HG02588 (cell line): Measurements from ENCODE around the gene PARP16.

Source experiments
- ATAC-seq: cut with Tn5 transposase; IDR thresholded peaks from one replicate; pipeline ENCODE4 v1.9.1; 2021; ENCODE audit warnings: mild to moderate bottlenecking, moderate library complexity; ENCODE audit not compliant: unreplicated experiment

Gene PARP16, protein sequence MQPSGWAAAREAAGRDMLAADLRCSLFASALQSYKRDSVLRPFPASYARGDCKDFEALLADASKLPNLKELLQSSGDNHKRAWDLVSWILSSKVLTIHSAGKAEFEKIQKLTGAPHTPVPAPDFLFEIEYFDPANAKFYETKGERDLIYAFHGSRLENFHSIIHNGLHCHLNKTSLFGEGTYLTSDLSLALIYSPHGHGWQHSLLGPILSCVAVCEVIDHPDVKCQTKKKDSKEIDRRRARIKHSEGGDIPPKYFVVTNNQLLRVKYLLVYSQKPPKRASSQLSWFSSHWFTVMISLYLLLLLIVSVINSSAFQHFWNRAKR

DNA sequence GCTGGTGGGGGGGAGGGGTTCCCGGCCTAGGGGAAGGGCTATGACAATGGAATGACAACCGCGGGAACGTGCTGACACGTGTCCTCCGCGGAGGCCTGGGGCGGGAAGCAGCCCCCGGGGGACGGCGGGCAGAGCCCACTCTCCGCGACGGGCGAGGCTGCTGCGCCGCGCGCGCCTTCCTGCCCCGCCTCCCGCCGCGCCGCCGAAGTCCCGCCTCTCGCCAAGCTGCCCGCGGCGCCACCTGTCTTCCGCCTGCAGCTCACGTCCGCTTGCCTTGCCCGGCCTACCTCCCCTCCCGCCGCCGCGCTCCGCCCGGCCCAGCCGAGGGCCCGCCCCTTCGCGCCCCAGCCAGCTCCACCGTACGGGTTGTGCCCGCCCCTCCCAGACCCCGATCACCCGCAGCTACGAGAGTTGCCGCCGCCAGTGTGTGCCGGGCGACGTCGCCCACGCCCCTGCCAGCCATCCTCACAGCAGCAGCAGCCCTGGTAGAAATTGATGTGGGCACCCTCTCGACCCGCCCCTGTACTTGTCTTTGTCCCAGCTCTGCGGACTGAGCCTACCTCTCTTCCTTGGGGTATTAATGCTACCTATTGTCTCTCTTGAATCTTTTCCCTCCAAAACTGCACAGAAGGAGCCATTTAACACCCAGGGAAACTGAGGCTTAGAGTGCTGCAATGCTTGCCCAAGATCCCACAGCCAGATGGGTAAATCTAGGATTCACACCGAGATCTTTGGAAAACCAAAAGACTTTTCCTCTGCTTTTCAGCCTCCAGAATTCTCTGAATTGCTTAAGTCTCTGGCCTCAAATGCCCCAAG is at the start of gene PARP16:
PARP16 (minus strand) TSS at position 180 of the 816 bp plus-strand sequence. CDS start 457 bp downstream, outside the sequence.
- peak; percentile 88 for ATAC-seq

DNA sequence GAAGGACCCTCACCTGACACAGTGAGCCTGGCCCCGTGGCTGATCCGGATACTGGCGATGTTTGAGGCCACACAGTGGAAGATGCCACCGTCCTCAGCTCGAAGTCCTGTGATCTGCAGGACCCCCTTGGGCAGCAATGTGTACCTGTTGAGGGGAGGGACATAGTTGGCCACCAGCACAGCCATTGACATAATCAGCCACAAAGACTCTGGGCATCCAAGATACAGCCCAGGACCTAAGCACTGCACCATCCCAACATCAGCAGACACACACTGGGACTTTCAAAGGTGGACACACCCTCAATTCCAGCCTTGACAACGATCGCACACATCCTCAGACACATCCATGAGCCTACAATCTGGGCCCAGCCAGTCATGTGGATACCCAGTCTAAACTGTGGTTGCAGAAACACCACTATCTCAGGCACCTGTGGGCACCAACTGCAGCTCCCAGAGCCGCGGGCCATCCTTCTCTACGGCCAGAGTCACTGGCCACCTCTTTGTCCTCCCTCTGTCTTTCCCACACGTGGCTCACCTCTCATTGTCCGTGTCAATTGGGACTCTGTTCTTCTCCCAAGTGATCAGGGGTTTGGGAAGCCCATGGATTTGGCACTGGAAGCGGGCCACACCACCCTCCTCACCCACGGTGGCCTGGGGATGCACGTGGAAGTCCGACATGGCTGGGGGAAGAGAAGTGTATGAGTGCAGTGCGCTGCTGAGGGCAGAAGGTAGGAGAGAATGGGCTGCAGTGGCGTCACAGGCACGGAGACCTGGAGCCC is 48.8 kb upstream of the PARP16 start:
- no peak for ATAC-seq

DNA sequence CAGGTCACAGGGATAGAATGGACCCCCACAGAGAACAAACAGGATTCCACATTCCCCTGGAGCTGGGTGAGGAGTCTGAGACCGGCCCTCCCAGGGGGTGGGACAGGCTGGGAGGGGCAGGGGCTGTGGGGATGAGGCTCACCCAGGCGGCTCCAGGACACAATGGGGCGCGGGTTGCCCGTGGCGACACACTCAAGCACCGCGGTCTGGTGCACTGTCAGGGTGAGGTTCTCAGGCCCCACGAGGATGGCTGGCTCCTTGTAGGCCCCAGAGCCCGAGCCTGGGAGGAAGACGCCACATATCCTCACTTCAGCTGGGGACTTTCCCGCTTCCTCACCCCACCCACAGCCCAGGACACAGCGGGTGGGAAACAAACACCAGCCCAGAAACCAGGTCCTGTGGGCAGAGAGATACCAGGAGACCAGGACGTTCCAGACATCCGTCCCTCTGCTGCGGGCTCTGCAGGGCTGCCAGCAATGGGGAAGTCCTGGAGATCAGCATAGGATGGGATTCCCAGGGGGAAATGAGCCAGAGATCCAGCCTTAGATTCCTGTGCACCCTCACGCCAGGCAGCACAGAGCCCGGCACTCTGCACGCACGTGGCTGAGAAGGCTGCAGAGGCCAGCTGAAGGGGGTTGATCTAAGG is 48.0 kb upstream of the PARP16 start:
- no peak for ATAC-seq

DNA sequence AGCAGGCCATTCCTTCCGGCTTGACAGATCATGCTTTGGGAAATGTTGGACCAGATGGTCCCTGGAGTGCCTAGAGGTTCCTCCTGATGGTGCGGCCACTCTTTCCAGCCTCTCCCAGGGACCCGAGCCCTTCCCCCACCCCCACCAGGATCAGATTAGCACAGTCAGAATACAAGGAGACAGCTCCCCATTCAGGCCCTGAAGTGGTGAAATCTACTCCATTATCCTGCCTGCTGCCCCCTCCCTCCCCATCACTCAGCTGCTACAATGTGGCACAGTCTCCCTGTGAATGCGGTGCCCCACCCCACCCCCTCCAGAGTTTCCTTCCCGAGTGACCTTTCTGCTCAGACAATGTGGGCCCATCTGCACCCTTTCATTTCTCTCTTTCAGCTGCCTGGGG is 47.2 kb upstream of the PARP16 start:
- no peak for ATAC-seq

DNA sequence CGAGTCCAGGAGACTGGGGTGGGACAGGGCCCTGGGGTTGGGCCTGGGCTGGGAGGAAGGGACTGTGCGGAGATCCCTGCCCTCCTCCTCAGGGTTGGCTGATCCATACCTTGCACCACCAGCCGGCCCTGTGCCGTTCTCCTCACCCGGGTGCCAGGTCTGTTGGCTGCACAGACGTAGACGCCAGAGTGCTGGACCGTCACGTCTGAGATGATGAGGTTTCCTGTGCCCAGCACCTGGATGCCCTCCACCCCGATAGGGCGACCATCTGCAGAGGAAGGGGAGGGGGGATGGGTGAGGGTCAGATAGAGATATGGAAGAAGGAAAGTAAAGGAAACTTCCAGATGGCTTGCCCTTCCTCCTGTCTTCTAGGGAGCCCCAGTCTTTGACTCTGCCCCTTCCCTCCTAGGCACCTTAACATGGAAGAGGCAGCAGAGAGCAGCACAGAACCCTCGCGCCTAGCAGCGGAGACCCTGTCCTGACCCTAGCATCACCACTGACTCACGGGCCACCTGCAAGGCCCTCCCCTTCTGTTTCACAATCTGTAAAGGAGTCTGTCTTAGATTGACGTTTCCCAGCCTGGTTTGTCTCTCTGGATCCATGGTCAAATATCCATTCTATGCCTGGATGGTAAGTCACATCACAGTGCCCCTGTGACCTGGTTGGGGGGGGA is 46.6 kb upstream of the PARP16 start:
- no peak for ATAC-seq

DNA sequence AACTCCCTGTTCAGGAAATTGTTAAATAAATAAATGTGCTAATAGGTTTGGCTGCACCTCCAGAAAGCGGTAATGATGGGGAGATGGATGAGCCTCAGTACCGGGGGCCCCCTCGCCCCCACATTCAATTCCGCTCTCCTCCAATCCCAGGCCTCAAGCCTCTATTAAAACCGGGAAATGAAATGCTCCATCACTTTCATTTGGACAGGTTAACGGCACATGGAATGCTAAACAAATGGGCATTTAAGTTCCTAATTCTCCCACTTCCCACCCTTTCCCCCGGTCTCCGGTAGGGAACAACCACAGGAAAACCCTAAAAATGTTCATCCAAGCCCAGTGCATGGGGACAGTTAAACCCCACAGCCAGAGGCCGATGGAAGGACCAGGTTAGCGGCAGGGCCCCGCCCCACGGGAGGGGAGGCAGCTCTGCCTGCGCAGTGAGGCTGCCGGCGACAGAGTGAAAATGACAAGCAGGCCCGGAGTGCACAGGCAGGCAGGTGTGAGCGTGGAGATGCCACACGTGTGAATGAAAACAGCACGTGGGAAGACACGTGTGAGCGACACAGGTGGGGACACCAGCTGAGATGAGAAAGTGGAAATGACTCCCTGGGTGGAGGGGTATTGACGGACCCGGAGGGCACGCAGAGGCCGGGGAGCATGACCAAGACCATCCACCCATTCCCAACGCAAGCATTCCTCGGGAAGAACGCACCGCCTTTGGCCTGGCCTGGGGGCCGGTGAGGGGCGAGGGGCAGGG is 45.9 kb upstream of the PARP16 start:
- no peak for ATAC-seq

DNA sequence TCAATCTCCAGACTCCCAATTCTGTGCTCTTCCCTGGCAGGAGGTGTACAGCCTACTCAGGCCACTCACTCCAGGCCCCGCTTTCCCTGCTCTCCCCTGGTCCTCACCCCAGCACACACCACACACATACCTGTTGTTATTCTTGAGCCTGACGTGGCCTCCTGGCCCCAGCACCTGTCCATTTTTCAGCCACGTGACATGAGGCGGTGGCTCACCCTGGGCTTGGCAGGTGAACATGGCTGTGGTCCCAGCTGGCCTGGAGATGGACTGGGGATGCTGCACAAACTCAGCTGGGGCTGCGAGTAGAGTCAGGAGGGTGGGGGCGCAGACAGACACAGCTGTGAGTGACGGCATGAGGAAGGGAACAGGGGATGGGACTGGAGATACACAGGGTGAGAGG is 45.1 kb upstream of the PARP16 start:
- no peak for ATAC-seq

DNA sequence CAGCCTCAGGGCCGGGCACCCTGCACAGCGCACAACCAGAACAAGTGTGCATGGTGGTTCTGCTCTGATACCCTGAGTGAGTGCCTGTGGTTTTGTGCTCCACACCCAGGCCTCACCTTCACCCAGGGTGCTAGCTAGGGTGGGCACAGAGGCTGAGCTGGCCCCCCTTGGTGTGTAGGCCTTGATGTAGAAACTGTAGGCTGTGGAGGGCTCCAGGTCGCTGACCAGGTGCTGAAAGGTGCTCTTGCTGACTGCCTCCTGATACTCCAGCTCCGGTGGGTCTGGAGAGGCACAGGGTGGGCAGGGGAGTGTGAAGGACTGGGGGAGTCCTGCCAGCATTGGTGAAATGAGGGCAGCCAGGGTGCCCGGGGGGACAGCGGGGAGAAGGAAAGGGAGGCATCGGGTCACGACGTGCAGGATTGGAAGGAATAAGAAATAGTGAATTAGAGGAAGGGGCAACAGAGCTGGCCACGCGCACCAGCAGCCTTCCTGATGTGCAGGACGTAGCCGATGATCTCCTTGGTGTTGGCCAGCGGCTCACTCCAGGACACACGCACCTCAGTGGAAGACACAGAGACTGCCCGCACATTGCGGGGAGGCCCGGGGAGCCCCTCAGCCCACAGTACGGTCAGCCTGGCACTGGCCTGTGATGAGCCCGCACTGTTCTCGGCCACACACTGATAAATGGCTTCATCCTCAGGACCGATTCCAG is 44.4 kb upstream of the PARP16 start:
- ATAC-seq: no peak

DNA sequence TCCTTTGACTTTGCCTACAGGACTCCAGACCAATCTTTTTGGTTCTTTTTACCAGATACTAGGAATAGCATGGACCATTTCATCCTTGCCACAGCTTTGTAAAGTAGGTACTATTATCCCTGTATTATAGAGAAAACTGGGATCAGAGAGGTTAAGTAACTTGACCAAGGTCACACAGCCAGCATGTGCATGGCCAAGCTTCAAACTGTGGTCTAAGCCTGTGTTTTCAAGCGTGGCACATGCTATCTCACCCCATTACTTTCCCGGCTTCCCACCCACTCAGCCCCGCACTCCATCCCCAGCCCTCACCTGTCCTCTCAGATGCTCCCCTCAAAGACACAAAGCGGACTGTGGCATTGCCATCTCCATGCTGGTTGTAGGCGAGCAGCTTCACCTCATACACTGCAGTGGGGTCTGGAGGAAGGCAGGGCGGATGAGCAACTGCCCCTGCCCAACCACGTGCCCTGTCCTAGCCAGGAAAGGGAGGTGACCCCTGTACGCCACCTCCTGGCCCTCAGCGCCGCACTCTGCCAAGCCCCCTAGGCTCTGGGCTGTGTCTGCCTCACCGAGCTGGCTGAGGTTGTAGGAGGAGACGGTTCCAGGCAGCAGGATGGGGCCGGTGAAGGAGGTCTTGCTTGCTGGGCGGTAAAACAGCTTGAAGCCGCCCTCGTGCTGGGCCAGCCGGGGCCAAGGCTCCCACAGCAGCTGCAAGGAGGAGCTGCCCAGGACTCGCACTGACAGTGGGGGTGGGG is 43.5 kb upstream of the PARP16 start:
- ATAC-seq: no peak

DNA sequence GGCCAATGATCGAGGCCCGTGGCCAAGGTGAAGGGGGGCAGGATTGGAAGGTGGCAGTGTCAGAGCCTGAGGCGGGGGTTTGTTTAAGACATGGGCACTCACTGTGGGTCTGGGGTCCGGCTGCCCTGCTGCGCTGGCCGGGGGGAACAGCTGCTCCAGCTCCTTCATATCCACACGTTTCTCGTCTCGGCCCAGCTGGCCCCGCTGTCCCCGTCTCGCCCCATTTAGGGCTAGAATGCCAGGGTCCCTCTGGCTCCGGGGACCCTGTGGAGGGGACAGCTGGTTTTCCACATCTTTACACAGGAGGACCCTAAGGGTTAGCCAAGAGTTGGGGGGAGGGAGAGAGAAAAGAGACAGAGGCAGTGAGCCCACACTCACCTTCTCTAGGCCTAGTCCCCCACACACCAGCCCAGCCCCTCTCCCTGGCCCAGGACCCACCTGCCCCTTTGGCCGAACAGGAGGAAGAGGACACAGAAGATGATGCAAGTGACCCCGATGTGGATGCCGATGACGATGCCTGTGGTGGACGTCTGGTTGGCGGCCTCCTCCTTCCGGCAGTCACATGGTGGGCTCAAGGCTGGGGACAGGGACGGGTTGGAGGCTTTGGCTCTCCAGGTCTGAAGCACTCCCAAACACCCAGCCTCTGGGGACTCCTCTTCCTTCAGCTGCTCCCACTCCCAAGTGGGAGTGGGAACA is 42.8 kb upstream of the PARP16 start:
- ATAC-seq: no peak

DNA sequence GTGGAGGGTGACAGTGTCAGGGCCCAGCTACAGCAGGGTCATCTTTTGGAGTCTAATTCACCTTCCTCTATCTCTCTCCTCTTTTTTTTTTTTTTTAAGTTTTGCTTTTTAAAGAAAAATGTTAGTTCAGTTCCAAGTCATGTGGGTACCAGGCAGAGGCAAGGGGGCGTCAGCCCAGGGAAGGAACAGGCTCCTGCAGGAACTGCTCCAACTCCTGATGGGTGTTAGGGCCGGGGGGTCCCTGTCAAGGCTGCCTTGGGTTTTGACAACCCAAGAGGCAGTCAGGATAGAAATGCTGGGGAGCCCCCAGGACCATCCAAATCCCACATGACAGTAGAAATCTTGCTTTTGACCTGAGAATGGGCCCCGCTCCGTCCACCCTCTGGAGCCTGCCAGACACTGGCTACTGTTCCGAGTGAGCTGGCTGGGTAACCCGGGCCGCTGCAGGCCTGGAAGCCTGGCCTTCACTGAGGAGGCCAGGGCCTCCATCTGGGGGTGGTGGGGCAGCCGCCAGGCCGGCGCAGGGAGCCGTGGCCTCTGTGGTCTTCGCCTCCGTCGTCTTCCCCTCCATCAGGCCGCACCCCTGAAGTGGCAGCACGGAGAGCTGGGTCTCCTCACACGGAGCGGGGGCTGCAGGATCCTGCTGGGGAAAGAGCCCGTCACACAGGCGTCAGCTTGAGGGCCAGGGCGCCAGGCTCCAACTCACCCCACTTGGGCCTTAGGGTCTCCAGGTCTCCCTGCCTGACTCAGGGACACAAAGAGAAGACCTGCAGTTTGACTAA is 42.0 kb upstream of the PARP16 start:
- no peak for ATAC-seq

DNA sequence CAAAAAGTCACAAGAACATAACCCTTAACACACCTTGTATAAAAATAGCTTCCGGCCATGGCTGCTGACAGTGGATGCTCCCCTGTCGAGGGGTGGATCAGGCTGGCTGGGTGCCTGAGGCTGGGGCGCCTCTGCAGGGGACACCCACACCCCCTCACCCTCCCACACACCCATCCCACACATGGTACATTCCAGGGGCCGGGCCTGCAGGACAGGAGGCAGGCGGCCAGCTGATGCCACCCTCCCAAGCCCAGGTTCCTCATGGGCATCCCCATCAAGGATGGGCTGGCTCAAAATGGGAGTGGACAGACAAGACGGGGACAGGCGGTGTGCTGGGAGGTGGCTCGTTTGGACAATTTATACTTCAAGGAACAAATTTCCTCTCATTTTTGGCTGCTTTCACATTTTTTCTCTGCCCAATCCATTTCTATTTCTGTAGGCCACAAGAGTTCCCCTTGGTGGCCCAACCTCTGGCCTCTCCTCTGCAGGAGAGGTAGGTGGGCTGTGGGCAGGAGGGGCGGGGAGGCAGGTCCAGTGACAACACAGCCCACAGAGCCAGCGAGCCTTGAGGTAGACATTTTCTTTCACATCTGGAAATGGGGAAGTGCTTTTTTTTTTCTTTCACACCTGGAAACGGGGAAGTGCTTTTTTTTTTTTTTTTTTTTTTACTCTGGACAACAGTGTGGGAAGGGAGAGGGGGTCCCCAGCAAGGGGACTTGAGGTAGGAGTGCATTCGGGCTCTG is 41.1 kb upstream of the PARP16 start:
- ATAC-seq: no peak

DNA sequence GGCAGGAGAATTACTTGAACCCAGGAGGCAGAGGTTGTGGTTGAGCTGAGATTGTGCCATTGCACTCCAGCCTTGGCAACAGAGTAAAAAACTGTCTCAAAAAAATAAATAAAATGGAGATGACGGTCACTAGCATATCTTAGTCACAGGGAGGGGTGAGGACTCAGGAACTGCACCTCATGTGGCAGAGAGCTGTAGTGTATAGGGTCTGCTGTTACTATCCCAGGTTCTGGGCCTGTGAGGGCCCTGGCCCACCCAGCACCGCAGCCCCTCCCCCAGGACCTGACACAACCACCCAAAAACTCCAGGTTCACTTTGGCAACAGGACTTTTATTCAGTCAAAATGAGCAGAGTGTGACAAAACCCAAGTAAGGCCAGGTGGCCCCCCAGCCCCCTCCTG is 40.1 kb upstream of the PARP16 start:
- no peak for ATAC-seq

DNA sequence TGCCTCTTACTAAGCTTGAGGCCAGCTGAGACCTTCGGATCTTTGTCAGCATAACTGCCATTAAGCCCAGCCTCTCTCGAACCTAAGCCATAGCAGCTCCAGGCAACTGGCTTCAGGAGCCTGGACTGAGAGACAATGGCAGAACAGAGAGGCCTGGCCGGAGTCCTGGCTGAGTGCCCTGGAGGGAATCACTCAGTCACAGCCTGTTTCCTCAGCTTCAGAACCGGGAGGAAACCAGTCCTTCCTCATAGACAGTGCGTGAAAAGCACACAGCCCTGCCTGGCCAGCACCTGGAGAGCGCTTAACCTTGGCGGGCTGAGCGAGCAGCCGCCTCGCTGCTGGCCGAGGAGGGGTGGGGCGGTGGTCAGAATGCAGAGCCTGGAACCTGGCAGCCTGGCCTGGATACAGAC is 39.4 kb upstream of the PARP16 start:
- ATAC-seq: no peak

DNA sequence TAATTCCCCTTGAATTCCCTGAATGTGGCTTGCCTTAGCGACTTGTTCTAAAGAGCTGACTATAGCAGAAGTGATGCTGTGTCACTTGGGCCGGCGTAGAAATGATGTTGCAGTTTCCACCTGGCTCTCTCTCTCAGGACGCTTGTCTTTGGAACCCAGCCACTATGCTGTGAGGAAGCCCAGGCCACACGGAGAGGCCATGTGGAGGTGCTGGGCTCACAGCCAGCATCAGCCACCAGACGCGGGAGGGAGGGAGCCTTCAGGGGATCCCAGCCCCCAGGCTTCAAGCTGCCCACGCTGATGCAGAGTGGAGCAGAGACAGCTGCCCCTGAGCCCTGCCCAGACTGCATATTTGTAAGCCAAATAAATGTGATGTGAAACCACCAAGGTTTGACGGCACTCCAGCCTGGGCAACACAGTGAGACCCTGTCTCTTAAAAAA is 36.4 kb upstream of the PARP16 start:
- no peak for ATAC-seq

DNA sequence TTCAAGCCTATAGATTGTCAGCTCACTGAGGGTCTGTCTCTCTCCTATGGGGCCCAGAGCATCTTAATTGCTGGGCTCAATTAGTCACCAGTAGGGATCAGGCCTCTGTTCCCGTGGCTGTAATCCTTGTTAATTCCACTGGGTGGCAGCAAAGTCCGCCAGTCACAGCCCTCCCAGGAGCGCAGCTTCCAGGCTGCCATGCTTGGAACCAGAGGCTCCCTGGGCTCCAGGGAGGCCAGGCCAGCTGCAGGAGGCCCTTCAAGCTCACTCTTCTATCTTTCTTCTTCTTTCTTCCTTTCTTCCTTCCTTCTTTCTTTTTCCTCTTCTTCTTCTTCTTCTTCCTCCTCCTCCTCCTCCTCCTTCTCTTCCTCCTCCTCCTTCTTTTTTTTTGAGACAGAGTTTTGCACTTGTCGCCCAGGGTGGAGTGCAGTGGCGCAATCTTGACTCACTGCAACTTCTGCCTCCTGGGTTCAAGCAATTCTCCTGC is 32.2 kb upstream of the PARP16 start:
- no peak for ATAC-seq
